Measurements from ENCODE around the gene NLRP6. TPM values are rescaled to one million over a fixed set of nuclear protein-coding genes. Genes with fewer than 3 reads are reported as not detected.
"Not testable (repeated sequence)": the region's sequence is repeated elsewhere in the genome, so short reads cannot be mapped to it uniquely, and the experiment has no call there.

The NLRP6 gene
- total RNA-seq, 1 donor from 2014 or later = not detected

- H3K4me3 ChIP-seq (ENCODE audit: low read depth, low read length) = no peak overlapping the region
- TF ChIP-seq, protein P1, sequence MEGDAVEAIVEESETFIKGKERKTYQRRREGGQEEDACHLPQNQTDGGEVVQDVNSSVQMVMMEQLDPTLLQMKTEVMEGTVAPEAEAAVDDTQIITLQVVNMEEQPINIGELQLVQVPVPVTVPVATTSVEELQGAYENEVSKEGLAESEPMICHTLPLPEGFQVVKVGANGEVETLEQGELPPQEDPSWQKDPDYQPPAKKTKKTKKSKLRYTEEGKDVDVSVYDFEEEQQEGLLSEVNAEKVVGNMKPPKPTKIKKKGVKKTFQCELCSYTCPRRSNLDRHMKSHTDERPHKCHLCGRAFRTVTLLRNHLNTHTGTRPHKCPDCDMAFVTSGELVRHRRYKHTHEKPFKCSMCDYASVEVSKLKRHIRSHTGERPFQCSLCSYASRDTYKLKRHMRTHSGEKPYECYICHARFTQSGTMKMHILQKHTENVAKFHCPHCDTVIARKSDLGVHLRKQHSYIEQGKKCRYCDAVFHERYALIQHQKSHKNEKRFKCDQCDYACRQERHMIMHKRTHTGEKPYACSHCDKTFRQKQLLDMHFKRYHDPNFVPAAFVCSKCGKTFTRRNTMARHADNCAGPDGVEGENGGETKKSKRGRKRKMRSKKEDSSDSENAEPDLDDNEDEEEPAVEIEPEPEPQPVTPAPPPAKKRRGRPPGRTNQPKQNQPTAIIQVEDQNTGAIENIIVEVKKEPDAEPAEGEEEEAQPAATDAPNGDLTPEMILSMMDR (conservative IDR thresholded peaks at IDR 0.05; ENCODE audit: low read depth, low read length) = no peak
- no peak for DNase-seq (ENCODE audit: low read depth)
These were observed 49.8 kb downstream of the NLRP6 start for GRCh38 chr11:328012-328411.

- DNase-seq (ENCODE audit: low read depth); H3K4me3 ChIP-seq (ENCODE audit: low read depth, low read length): not testable (repeated sequence)
These were observed 50.4 kb downstream of the NLRP6 start for GRCh38 chr11:328516-329100.

DNA sequence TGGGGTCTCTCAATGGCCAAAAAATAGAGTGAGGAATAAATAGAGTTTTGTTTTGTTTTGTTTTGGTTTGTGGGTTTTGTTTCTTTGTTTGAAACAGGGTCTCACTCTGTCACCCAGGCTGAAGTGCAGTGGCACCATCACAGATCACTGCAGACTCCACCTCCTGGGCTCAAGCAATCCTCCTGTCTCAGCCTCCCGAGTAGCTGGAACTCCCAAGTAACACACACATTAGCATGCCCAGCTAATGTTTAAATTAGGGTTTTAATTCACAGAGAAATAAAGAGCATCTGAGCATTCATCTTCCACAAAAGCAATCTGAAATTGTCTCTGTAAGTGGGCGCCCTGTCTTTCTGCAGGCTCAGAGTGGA is 51.7 kb downstream of the NLRP6 start:
- DNase-seq (ENCODE audit: low read depth) = no peak
- no peak overlapping the region for H3K4me3 ChIP-seq (ENCODE audit: low read depth, low read length)
- TF ChIP-seq, protein P1 (conservative IDR thresholded peaks at IDR 0.05; ENCODE audit: low read depth, low read length) = no peak

GRCh38 chr11:330307-330693 is 52.1 kb downstream of the NLRP6 start:
- no peak for DNase-seq (ENCODE audit: low read depth)
- no peak overlapping the region for H3K4me3 ChIP-seq (ENCODE audit: low read depth, low read length)
- TF ChIP-seq, protein P1 (conservative IDR thresholded peaks at IDR 0.05; ENCODE audit: low read depth, low read length) = no peak

- no peak overlapping the region for H3K4me3 ChIP-seq (ENCODE audit: low read depth, low read length)
- TF ChIP-seq, protein P1 (conservative IDR thresholded peaks at IDR 0.05; ENCODE audit: low read depth, low read length) = no peak
- no peak for DNase-seq (ENCODE audit: low read depth)
These were observed 52.6 kb downstream of the NLRP6 start for GRCh38 chr11:330694-331357.

GRCh38 chr11:331358-332060 is 53.3 kb downstream of the NLRP6 start:
- TF ChIP-seq, protein P1 (conservative IDR thresholded peaks at IDR 0.05; ENCODE audit: low read depth, low read length) = no peak
- DNase-seq (ENCODE audit: low read depth) = no peak
- H3K4me3 ChIP-seq (ENCODE audit: low read depth, low read length) = no peak overlapping the region

DNA sequence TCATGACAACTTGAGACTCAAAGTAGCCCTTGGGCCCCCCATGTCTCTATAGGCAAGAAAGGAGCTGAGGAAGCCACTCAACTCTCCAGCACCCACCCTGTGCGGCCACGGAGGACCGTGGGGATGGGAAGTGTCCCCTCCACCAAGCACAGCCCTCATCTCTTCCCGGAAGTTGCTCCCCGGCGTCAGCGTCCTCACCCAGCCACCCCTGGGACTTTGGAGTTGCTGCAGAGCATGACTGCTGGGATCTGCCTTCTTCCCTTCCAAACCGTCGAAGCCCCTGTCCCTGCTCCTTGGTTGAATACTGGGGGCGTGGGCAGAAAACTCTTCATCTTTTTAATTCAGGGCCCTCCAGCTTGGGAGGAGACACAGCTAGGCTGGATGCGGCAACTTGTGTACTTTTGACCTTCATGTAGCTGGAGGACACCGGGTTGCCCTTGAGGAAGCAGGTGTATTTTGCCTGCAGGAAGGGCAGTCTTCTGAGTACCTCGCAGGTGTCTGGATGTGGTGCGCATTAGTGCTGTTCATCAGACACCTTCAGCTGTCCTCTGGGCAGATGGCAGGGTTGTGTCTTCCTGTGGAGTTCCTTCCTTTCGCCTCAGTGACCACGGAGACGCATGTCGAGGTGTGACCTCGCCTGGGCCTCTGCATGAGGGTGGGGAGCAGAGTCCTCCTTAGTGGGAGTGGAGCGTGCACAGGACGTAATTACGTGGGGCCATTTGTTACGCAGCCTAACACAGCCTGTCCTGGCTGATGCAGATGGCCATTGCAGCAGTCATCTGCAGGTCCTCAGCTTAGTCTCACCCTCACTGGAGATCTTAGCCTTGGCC is 54.7 kb downstream of the NLRP6 start:
- no peak for DNase-seq (ENCODE audit: low read depth)
- H3K4me3 ChIP-seq (ENCODE audit: low read depth, low read length) = no peak overlapping the region
- TF ChIP-seq, protein P1 (conservative IDR thresholded peaks at IDR 0.05; ENCODE audit: low read depth, low read length) = no peak

GRCh38 chr11:333616-334263 is 55.5 kb downstream of the NLRP6 start:
- H3K4me3 ChIP-seq (ENCODE audit: low read depth, low read length); DNase-seq (ENCODE audit: low read depth): not testable (repeated sequence)

Measured in epithelial cell of proximal tubule (primary cell).